ENCODE data around the gene SMOC2. TPM values are rescaled to one million over a fixed set of nuclear protein-coding genes. Genes with fewer than 3 reads are reported as not detected.

The SMOC2 gene
- total RNA-seq, 1 experiment from 2014 or later = 2.1 TPM

- no peaks in the 10 kb centered on the region for H3K79me2 ChIP-seq (ENCODE audit: insufficient read depth, low read length)
- H3K27me3 Mint-ChIP-seq (ENCODE audit: low read depth) = peaks cover 4% of the 10 kb centered on the region; the same call in 1 of the 2 replicates
- no peak for DNase-seq
- no CpG with 5 or more reads among the region's 8 CpGs for WGBS (ENCODE audit: extremely low coverage, insufficient read length, low lambda C conversion rate)
- no peak overlapping the region for H3K27ac Mint-ChIP-seq
- no peak overlapping the region for H2AFZ ChIP-seq (ENCODE audit: low read length)
- no peak overlapping the region for H4K8ac ChIP-seq (replicated peaks; ENCODE audit: insufficient read length, low read depth, low read length)
- no peak overlapping the region for H3K27ac ChIP-seq (ENCODE audit: insufficient read length, low read depth, low read length)
- H4K5ac ChIP-seq (ENCODE audit: insufficient read length, low read depth, low read length) = no peak overlapping the region
- H3K4me1 Mint-ChIP-seq = peaks cover 2 to 3% of the 10 kb centered on the region in 2 experiments
- no peak overlapping the region for H3K4me3 Mint-ChIP-seq
- no peak overlapping the region for H2BK20ac ChIP-seq (ENCODE audit: low read depth, low read length, poor library complexity, severe bottlenecking)
- no peak overlapping the region for H3K4me2 ChIP-seq (ENCODE audit: insufficient read depth, insufficient read length, low read length)
- H2BK15ac ChIP-seq (ENCODE audit: low read depth, low read length) = no peak overlapping the region
- H3K9me3 Mint-ChIP-seq = no peaks in the 10 kb centered on the region
- no peak overlapping the region for H4K91ac ChIP-seq (ENCODE audit: insufficient read length, low read depth, low read length)
- no peaks in the 10 kb centered on the region for H4K20me1 ChIP-seq (ENCODE audit: control insufficient read depth, insufficient read depth, insufficient read length)
- no peak overlapping the region for H3T11ph ChIP-seq (ENCODE audit: low read length)
- no peak overlapping the region for H3K56ac ChIP-seq (ENCODE audit: insufficient read length, low read depth, low read length)
- H3K36me3 Mint-ChIP-seq (ENCODE audit: insufficient read depth in 1 of 3, low read depth in 3 of 3) = no peaks in the 10 kb centered on the region; a peak in 1 of 7 replicates
- H3K23ac ChIP-seq (ENCODE audit: insufficient read length, low read depth, low read length) = no peak overlapping the region
- H3K18ac ChIP-seq (ENCODE audit: insufficient read length, low read depth, low read length) = no peak overlapping the region
- H3K4me1 ChIP-seq (ENCODE audit: insufficient read depth, low read length) = 0 out of 2 replicates have a peak, but pooled peaks cover 4% of the 10 kb centered on the region
- H2AK5ac ChIP-seq (ENCODE audit: insufficient read length, low read length) = no peak overlapping the region
- no peaks in the 10 kb centered on the region for H3K23me2 ChIP-seq (ENCODE audit: insufficient read length, low read depth, low read length, poor library complexity, severe bottlenecking)
- H3K4ac ChIP-seq (ENCODE audit: low read depth, low read length) = no peak overlapping the region
- H2BK5ac ChIP-seq (ENCODE audit: insufficient read length, low read length) = no peak overlapping the region
- TF ChIP-seq CTCF (conservative IDR thresholded peaks at IDR 0.05) = no peak
- H3K27me3 ChIP-seq (ENCODE audit: insufficient read depth, low read length) = no peaks in the 10 kb centered on the region
- H2BK12ac ChIP-seq (ENCODE audit: insufficient read length, low read depth, low read length) = no peak overlapping the region
- H2BK120ac ChIP-seq (ENCODE audit: low read depth, low read length, poor library complexity, severe bottlenecking) = no peak overlapping the region
- no peak overlapping the region; the same call in 1 of the 2 replicates for H3K14ac ChIP-seq (ENCODE audit: insufficient read depth, low read length)
- H3K9ac ChIP-seq (ENCODE audit: extremely low read depth, insufficient read length, low read length) = no peak overlapping the region
- H3K9me3 ChIP-seq (ENCODE audit: control insufficient read depth, low read depth, low read length) = no peaks in the 10 kb centered on the region
- H3K79me1 ChIP-seq (ENCODE audit: insufficient read depth, low read depth, low read length, poor library complexity, severe bottlenecking) = no peaks in the 10 kb centered on the region
Measured at GRCh38 chr6:168513766-168514165, 72.8 kb downstream of the SMOC2 start.
